HG03558 (cell line): ENCODE data around the gene FFAR3.
"Not testable (repeated sequence)": the region's sequence is repeated elsewhere in the genome, so short reads cannot be mapped to it uniquely, and the experiment has no call there.

Experiments
- ATAC-seq: cut with Tn5 transposase; IDR thresholded peaks from one replicate; pipeline ENCODE4 v1.9.1; 2021; ENCODE audit warnings: moderate number of reproducible peaks; ENCODE audit not compliant: unreplicated experiment; ENCODE audit errors: extremely low read depth

FFAR3 gene

DNA sequence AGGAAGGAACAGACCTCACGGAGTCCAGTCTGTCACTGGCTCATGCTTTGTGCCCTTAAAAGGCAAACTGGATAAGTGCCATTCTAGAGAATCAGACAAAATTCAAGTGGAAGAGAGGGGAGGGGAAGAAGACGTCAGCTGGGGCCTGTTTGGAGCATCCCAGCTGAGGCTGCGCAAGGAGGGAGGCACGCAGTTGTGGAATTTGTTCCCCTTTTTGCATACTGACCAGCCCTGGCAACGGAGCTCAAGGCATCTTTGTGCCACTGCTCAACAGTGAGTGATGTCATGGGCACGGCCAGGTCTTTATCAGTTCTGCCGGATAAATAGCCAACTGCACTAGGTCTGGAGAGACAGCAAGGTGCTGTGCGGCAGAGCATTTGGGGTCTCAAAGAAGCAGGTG, 12.5 kb downstream of the FFAR3 start, which contains the start of gene GPR42:
Gene GPR42, plus strand, starts transcription at position 347 of the 400 bp plus-strand sequence. CDS start 292 bp downstream, outside the sequence.
- ATAC-seq = no peak

DNA sequence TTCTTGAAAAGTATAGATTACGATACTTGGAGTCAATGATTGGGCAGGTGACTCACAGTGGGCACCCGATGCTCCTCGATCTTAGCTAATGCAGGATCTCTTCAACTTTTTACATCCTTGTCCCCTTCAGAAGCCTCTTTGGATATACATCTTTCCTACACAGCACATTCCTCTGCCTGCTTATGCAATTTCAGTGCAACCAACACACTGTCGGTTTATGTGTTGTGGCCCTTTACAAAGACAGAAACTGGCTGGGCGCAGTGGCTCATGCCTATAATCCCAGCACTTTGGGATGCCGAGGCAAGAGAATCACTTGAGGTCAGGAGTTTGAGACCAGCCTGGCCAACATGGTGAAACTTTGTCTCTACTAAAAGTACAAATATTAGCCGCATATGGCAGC, 15.2 kb downstream of the FFAR3 start:
- no peak for ATAC-seq

DNA sequence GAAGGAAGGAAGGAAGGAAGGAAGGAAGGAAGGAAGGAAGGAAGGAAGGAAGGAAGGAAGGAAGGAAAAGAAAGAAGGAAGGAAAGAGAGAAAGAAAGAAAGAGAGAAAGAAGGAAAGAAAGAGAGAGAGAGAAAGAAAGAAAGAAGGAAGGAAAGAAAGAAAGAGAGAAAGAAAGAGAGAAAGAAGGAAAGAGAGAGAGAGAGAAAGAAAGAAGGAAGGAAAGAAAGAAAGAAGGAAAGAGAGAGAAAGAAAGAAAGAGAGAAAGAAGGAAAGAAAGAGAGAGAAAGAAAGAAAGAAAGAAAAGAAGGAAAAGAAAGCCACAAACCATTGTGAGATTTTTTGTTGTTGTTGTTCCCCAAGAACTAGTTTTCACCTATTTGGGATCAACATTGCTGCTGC, 15.8 kb downstream of the FFAR3 start:
- ATAC-seq = not testable (repeated sequence)

- ATAC-seq = no peak
These were observed 17.4 kb downstream of the FFAR3 start for GRCh38 chr19:35375505-35376307.

DNA sequence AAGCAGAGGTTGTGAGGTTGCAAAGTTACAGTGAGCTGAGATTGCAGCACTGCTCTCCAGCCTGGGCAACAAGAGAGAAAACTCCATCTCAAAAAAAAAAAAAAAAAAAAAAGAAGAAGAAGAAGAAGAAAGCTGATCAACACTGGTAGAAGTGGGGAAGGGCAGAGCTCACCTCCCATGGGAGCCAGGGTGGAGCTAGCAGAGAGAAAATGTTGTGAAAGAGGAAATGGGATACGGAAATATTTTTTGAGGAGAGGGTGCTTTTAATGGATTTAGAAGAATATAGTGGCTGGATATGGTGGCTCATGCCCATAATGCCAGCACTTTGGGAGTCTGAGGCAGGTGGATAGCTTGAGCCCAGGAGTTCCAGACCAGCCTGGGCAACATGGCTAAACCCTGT, 19.4 kb downstream of the FFAR3 start:
- no peak for ATAC-seq

DNA sequence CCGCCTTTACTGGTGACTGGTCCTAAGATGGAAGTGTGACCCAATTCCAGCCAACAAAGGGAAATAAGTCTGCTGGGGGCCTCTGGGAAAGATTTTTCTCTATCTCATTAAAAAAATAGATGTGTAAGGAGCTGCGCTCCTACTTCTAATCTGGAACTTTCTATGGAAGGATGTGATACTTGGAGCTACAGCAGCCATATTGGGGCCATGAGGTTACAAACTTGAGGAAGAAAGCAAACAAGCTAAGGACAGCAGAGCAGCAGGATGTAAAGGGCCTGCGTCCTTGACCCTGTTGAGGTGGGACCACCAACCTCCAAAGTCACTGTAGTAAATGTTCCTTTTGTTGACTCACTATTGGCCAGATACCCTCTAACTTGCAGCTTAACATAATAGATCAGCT, 20.1 kb downstream of the FFAR3 start:
- ATAC-seq = no peak

GRCh38 chr19:35379545-35379944, 21.3 kb downstream of the FFAR3 start:
- not testable (repeated sequence) for ATAC-seq

DNA sequence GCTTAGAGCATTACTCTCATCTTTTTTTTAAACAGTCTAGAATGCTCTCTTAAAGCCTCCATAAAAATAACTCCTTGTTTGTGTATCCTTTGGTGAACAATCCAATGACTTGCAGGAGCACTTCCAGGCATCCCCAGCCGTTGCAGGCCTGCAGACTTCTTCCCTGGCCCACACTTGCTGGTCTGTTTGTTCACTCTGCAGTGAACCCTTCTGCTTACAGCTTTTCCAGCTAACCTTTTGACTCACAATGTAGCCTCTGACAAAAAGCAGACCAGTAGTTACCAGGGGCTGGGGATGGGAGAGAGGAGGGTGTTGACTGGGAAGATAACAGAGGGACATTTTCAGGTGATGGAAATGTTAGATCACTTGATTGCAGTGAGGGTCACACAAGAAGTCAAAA, 21.7 kb downstream of the FFAR3 start:
- ATAC-seq = no peak

DNA sequence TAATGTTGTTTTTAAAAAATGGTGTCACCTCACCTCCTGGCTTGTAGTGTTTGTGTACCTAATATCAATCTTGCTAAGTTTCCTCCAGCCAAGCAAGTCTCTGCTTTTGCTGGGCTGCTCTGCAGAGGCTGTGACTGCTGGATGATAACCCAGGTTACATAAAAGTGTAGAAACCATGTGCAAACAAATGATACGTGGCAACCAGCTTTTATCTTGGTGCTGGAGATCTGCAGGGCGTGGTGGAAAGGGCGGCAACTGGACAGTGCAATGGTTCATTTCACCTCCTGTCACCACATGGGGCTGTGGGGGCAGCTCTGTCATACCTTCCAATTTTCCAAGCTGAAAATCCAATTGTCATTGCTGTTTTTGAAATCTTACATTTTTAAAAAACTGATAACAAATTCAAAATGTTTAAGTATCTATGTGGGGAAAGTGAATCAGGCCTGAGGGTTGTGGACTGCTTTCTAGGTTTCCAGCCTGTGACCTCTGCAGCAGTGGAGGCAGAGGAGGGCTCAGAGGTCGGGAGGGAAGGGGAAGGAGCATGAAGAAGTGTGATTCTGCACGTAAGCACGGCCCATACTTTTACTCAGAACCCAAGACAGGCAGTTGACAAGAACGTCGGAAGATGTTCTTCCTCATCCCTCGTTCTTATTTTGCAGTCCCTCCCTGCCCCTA, 22.3 kb downstream of the FFAR3 start:
- no peak for ATAC-seq

DNA sequence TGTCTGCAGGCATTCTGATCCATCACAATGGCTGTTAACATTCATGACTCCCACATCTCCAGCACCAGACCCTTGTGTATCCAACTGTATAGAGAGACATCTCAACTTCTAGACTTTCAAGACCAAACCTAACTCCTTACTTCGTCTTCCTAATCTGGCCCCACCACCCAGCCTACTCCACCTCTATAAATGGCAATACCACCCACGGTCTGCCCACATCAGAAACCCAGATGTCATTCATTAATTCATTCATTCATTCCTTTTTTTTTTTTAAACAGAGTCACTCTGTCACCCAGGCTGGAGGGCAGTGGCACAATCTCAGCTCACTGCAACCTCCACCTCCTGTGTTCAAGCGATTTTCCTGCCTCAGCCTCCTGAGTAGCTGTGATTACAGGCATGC, 23.1 kb downstream of the FFAR3 start:
- no peak for ATAC-seq

DNA sequence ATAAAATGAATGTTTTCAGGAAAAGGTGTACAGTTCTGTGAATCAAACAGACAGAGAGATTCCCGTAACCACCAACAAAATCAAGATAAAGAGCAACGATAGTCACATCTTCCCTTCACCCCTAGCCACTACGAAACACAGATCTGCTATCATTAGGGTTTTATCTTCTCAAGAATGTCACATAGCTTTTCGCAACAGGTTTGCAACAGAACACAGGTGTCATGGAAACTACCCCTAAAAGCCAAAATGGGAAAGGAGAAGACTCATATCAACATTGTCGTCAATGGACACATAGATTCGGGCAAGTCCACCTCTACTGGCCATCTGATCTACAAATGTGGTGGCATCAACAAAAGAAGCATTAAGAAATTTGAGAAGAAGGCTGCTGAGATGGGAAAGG, 23.7 kb downstream of the FFAR3 start:
- no peak for ATAC-seq

GRCh38 chr19:35383536-35383935, 25.3 kb downstream of the FFAR3 start:
- ATAC-seq = no peak

DNA sequence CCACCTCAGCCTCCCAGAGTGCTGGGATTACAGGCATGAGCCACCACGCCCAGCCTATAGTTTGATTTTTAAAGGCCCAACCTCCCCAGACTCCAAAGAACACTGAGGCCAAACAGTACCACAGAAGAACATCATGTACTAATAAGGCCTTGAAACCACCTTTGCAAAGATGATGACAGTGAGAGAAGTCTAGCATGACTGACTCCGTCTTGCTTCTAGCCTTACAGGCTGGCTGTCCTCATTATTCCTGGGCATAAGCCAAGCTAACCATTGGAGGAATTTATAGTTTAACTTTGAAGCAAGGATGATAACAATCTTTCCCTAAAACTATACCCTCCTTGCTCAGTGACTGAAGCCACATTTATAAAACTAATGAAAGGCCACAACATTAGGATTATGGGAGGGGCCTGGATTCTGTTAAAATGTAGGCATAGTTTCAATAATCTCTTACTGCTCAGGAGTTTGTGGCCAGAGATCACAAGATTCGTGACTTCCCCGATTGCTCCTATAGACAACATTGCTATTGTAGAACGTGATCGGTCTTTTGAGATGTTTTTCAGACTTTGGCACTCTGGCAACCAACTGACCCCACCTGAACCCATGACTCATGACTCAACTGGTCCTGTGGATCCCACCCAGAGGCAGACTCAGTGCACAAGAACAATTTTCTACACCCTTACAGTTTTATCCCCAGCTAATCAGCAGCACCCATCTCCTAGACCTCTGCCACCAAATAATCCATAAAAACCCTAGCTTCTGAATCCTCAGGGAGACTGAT, 30.2 kb downstream of the FFAR3 start:
- ATAC-seq = no peak

GRCh38 chr19:35389192-35389861, 31.1 kb downstream of the FFAR3 start:
- no peak for ATAC-seq

DNA sequence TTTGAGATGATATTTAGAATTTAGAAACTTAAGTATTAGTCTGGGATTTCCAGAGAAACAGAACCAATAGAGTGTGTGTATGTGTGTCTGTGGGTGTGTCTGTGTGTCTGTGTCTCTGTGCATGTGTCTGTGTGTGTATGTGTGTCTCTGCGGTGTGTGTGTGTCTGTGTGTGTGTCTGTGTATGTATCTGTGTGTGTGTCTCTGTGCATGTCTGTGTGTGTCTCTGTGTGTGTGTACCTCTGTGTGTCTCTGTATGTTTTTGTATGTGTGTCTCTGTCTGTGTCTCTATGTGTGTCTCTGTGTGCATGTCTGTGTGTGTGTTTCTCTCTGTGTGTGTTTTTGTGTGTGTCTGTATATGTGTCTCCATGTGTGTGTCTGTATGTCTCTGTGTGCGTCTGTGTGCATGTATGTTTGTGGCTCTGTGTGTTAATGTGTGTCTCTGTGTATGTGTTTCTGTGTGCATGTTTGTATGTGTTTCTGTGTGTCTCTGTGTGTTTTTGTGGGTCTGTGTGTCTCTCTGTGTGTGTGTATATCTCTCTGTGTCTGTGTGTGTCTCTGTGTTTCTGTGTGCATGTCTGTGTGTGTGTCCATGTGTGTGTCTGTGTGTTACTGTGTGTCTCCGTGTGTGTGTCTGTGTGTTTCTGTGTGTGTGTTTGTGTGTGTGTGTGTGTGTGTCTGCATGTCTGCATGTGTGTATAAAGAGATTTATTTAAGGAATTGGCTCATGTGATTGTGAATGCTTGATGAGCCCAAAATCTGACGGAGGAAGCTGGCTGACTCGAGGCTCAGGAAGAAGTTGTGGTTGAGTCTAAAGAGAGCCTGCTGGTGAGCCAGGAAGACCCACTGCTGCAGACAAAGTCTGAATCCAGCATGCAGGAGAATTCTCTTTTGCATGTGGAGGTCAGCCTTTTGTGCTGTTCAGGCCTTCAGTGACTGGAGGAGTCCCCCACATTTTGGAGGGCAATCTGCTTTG, 34.8 kb downstream of the FFAR3 start:
- ATAC-seq = no peak

- no peak for ATAC-seq
These were observed 37.3 kb downstream of the FFAR3 start for GRCh38 chr19:35395382-35396199.

- ATAC-seq = no peak
These were observed 38.1 kb downstream of the FFAR3 start for GRCh38 chr19:35396240-35396885.

DNA sequence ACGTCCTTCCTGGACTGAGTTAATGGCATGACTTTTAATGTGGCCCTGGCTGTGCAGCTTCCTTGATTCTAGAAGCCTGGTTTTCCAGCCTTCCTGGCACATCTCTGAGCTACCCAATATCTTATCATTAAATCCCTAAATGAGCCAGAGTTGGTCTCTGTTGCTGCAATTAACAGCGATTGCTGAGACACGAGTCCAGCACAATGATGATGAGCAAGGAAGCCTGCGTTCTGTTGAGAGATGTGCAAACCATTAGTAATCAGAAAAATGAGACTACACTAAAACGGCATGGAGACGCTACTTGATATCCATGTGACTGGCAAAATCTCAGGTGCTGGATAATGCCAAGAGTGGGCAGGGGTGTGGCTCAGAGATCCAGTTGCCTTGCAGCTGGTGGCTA, 38.8 kb downstream of the FFAR3 start:
- ATAC-seq = no peak
